ENCODE results near the gene MED12L. TPM values are rescaled to one million over a fixed set of nuclear protein-coding genes. Genes with fewer than 3 reads are reported as not detected.

The MED12L gene
- total and polyA plus RNA-seq, 7 donors, result 0.01 to 2.6 (median 0.17) TPM

DNA sequence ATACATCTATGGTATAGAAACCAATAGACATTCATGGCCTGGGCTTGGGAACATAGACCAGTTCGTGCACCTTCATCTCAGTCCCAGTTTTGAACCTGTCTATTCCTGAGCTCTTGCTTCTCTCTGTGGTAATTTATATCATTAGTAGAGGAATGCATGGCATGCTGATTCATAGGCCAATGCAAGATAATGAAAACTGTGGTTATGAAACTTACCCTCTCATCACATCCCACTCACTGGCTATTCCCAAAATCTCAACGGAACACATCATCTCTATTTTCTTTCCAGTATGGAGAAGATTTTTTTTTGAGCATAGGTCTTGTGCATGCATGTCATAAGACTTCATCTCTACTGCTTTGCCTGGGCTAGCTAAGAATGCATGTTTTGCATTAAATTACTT lies 317.8 kb downstream of the MED12L start:
- Histone ChIP-seq H3K36me3 (ENCODE audit: insufficient read depth in 1 of 2, low read depth in 1 of 2) (no peaks in the 10 kb centered on the region), H3K4me3 (no peak overlapping the region), H3K4me1 (no peaks in the 10 kb centered on the region), H3K27ac (no peak overlapping the region), H3K27me3 (ENCODE audit: insufficient read depth in 3 of 3, low read length in 2 of 3) (no peaks in the 10 kb centered on the region), H3K9me3 (no peaks in the 10 kb centered on the region)
- no peak for DNase-seq
- TF ChIP-seq, protein P1, sequence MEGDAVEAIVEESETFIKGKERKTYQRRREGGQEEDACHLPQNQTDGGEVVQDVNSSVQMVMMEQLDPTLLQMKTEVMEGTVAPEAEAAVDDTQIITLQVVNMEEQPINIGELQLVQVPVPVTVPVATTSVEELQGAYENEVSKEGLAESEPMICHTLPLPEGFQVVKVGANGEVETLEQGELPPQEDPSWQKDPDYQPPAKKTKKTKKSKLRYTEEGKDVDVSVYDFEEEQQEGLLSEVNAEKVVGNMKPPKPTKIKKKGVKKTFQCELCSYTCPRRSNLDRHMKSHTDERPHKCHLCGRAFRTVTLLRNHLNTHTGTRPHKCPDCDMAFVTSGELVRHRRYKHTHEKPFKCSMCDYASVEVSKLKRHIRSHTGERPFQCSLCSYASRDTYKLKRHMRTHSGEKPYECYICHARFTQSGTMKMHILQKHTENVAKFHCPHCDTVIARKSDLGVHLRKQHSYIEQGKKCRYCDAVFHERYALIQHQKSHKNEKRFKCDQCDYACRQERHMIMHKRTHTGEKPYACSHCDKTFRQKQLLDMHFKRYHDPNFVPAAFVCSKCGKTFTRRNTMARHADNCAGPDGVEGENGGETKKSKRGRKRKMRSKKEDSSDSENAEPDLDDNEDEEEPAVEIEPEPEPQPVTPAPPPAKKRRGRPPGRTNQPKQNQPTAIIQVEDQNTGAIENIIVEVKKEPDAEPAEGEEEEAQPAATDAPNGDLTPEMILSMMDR (IDR thresholded peaks at IDR 0.05), result no peak
- ATAC-seq, result no peak
- intact Hi-C loops (cut with DNase I), result no loop called here
- WGBS, 3 donors, result 80 to 94% (median 93%) methylated on average over 2 of the region's 2 CpGs

DNA sequence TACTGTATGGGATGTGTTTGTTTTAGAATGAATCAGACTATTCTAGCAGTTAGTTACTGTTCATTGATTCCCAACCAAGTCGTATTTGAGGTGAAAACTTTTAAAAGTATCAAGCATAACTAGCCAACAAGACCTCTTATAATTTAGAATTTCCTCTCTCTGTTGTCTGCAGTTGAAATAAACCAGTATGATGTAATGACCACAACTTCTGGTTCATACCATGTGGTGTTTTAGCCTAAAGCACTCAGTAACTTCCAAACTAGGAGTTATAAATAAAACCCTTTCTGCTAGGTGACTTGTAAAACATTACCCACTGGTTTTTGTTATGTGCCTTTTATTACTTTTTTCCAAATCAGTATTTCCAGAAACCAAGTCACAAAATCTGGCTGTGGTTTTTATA lies 318.9 kb downstream of the MED12L start:
- Histone ChIP-seq H3K27ac (no peak overlapping the region), H3K36me3 (ENCODE audit: insufficient read depth in 1 of 2, low read depth in 1 of 2) (no peaks in the 10 kb centered on the region), H3K27me3 (ENCODE audit: insufficient read depth in 3 of 3, low read length in 2 of 3) (no peaks in the 10 kb centered on the region), H3K4me1 (no peaks in the 10 kb centered on the region), H3K4me3 (no peak overlapping the region), H3K9me3 (no peaks in the 10 kb centered on the region)
- 73 to 78% (median 76%) methylated on average over 1 of the region's 1 CpG for WGBS, 3 donors
- intact Hi-C loops (cut with DNase I), result no loop called here
- TF ChIP-seq, protein P1 (IDR thresholded peaks at IDR 0.05), result no peak
- DNase-seq (no peak), ATAC-seq (no peak)

DNA sequence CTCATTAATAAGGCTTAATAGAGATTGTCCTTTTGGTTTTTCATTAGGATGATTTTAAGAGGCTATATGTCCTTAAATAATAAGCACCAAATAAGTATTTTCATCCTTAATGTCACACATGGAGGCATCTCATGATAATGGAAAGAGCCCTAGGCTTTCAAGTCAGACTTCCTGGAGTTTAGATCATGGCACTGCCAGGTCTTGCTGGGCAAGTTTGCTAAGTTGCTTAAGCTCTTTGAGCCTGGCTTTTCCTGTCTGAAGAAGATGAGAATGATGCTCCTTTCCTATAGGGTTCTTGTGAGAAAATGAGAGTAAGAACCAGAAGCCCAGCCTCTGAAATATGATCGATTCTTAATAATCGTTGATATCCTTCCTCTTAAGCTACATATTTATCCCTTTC lies 322.5 kb downstream of the MED12L start:
- WGBS, 3 donors, result 95 to 97% (median 95%) methylated on average over 2 of the region's 2 CpGs
- no peaks in the 10 kb centered on the region for H3K4me1 ChIP-seq
- no peak for DNase-seq

DNA sequence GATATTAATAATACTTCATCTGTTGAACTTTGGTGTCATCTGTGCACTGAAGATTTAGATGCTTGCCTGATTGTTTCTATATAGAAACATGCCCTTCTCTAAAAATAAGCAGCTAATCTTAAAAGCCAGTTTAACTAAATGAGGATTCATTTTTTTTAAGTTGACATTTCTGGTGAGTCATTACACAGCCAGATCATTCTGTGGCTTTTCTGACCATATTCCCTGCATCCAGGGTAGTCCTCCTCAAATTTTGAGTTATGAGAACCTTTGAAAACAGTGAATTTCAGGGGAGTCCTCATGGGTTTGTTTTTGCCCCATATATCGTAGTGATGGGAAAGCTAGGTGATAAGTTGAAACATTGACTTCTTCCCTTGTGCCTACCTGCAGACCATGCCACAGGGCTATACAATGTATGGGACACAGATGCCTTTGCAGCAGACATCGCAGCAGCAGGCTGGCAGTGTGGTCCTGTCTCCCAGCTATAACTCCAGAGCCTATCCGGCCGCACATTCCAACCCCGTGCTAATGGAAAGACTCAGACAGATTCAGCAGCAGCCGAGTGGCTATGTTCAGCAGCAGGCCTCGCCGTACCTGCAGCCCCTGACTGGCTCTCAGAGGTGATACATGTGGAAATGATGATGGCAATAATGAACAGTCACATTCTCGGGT lies 325.6 kb downstream of the MED12L start:
- no peaks in the 10 kb centered on the region for H3K4me1 ChIP-seq
- H3K27ac ChIP-seq, result no peak overlapping the region
- DNase-seq (no peak), ATAC-seq (no peak)
- H3K27me3 ChIP-seq (ENCODE audit: insufficient read depth in 3 of 3, low read length in 2 of 3), result no peaks in the 10 kb centered on the region
- 85 to 86% (median 86%) methylated on average over 9 of the region's 9 CpGs for WGBS, 3 donors
- H3K36me3 ChIP-seq (ENCODE audit: insufficient read depth in 1 of 2, low read depth in 1 of 2), result no peaks in the 10 kb centered on the region
- TF ChIP-seq, protein P1 (IDR thresholded peaks at IDR 0.05), result no peak
- H3K9me3 ChIP-seq, result no peaks in the 10 kb centered on the region
- H3K4me3 ChIP-seq, result no peak overlapping the region
- intact Hi-C loops (cut with DNase I), result no loop called here

More for the DNA sequence above, 322.5 kb downstream of the MED12L start:
- Histone ChIP-seq H3K27me3 (ENCODE audit: insufficient read depth in 3 of 3, low read length in 2 of 3) (no peaks in the 10 kb centered on the region), H3K27ac (no peak overlapping the region), H3K4me3 (no peak overlapping the region), H3K36me3 (ENCODE audit: insufficient read depth in 1 of 2, low read depth in 1 of 2) (no peaks in the 10 kb centered on the region), H3K9me3 (no peaks in the 10 kb centered on the region)
- intact Hi-C loops (cut with DNase I), result no loop called here
- TF ChIP-seq, protein P1 (IDR thresholded peaks at IDR 0.05), result no peak
- ATAC-seq, result no peak

DNA sequence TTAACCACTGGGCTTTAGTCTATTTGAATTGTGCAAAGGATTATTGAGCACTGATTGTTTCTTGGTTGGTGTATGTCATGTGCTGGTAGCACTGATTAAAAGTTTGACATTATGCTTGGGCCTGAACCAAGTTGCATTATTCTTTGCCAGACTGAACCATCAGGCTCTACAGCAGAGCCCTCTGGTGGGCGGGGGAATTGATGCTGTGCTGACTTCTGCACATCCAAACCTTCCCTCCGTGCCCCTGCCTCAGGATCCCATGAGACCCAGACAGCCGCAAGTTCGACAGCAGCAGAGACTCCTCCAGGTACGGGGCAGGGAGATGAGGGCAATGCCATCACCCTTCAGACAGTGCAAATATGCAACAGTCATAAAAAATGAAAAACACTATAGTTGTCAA lies 327.5 kb downstream of the MED12L start:
- DNase-seq (no peak), ATAC-seq (no peak)
- Histone ChIP-seq H3K27ac (no peak overlapping the region), H3K4me1 (no peaks in the 10 kb centered on the region), H3K9me3 (no peaks in the 10 kb centered on the region), H3K4me3 (no peak overlapping the region), H3K36me3 (ENCODE audit: insufficient read depth in 1 of 2, low read depth in 1 of 2) (no peaks in the 10 kb centered on the region), H3K27me3 (ENCODE audit: insufficient read depth in 3 of 3, low read length in 2 of 3) (no peaks in the 10 kb centered on the region)
- TF ChIP-seq, protein P1 (IDR thresholded peaks at IDR 0.05), result no peak
- WGBS, 3 donors, result 76 to 87% (median 84%) methylated on average over 5 of the region's 5 CpGs
- intact Hi-C loops (cut with DNase I), result no loop called here
